AG04450 (cell line): ENCODE results near the gene SMAD7. TPM values are rescaled to one million over a fixed set of nuclear protein-coding genes. Genes with fewer than 3 reads are reported as not detected.

Experiments used
- CTCF ChIA-PET: fragments of 300-600, 350-600 bp; formaldehyde crosslinking; extraction: SDS; loops from one replicate; lab custom pipeline; 2022; ENCODE audit warnings: antibody characterized with exemption, inconsistent platforms; lab: Charles Lee
- POLR2A ChIA-PET: fragments of 350-600 bp; formaldehyde crosslinking; extraction: SDS; loops from one replicate; lab custom pipeline; 2021; ENCODE audit warnings: antibody characterized with exemption, inconsistent platforms; lab: Yijun Ruan, JAX
- DNase-seq: peaks from one replicate; pipeline ENCODE4 v3.0.0-alpha.2; 2011; ENCODE audit warnings: low read depth, low spot score
- H3K27ac ChIP-seq: one replicate; pipeline ENCODE4 v1.5.1; 2012; ENCODE audit warnings: low read depth, low read length, control low read depth
- H3K27me3 ChIP-seq: one replicate; pipeline ENCODE4 v1.6.0; 2012; ENCODE audit warnings: low read length; ENCODE audit not compliant: control insufficient read depth, insufficient read depth
- H3K4me3 ChIP-seq: 2 replicates; pipeline ENCODE4 v1.5.1; 2011; ENCODE audit warnings: mild to moderate bottlenecking, low read depth, low read length, control low read depth
- H3K9me3 ChIP-seq: 2 replicates; pipeline ENCODE4 v1.5.1; 2012; ENCODE audit warnings: low read length; ENCODE audit not compliant: control insufficient read depth, insufficient read depth
- polyA plus RNA-seq: library from polyadenylated mRNA; depleted of rRNA; stranded (reverse); fragments of >200 nt; gene quantifications from 2 replicates; pipeline ENCODE4 v1.2.3, GENCODE V29; 2011
- TF ChIP-seq, protein P1 (sequence below): IDR thresholded peaks from 2 replicates; pipeline ENCODE4 v1.5.1; 2011; ENCODE audit warnings: low read depth, low read length, control low read depth, inconsistent platforms

Gene SMAD7
- polyA plus RNA-seq, 1 experiment = 8.0 TPM

GRCh38 chr18:48990481-48991318, 39.9 kb upstream of the SMAD7 start:
- no peak overlapping the region for H3K4me3 ChIP-seq
- no peak overlapping the region for H3K27ac ChIP-seq
- CTCF ChIA-PET = no interaction called here
- DNase-seq = no peak
- no peaks in the 10 kb centered on the region for H3K27me3 ChIP-seq
- TF ChIP-seq, protein P1, sequence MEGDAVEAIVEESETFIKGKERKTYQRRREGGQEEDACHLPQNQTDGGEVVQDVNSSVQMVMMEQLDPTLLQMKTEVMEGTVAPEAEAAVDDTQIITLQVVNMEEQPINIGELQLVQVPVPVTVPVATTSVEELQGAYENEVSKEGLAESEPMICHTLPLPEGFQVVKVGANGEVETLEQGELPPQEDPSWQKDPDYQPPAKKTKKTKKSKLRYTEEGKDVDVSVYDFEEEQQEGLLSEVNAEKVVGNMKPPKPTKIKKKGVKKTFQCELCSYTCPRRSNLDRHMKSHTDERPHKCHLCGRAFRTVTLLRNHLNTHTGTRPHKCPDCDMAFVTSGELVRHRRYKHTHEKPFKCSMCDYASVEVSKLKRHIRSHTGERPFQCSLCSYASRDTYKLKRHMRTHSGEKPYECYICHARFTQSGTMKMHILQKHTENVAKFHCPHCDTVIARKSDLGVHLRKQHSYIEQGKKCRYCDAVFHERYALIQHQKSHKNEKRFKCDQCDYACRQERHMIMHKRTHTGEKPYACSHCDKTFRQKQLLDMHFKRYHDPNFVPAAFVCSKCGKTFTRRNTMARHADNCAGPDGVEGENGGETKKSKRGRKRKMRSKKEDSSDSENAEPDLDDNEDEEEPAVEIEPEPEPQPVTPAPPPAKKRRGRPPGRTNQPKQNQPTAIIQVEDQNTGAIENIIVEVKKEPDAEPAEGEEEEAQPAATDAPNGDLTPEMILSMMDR = no peak
- POLR2A ChIA-PET = interaction anchor here (0.6 kb wide), 1 partner anchor 185 kb away, joined by 11 read pairs; no protein-coding TSS in a partner anchor
- H3K9me3 ChIP-seq = peaks cover 4% of the 10 kb centered on the region; the same call in 1 of the 2 replicates

- H3K4me3 ChIP-seq = no peak overlapping the region
- CTCF ChIA-PET = no interaction called here
- H3K27me3 ChIP-seq = no peaks in the 10 kb centered on the region
- POLR2A ChIA-PET = interaction anchor here (0.6 to 0.7 kb wide), 2 partner anchors 8 to 187 kb away, joined by 3 to 11 read pairs; no protein-coding TSS in a partner anchor
- TF ChIP-seq, protein P1 = no peak
- peaks cover 4% of the 10 kb centered on the region; the same call in 1 of the 2 replicates for H3K9me3 ChIP-seq
- H3K27ac ChIP-seq = no peak overlapping the region
- no peak for DNase-seq
Observed at GRCh38 chr18:48989304-48990303, 38.8 kb upstream of the SMAD7 start.

- CTCF ChIA-PET = no interaction called here
- H3K27me3 ChIP-seq = no peaks in the 10 kb centered on the region
- no peak for DNase-seq
- H3K4me3 ChIP-seq = no peak overlapping the region
- TF ChIP-seq, protein P1 = no peak
- H3K27ac ChIP-seq = no peak overlapping the region
- peaks cover 4% of the 10 kb centered on the region; the same call in 1 of the 2 replicates for H3K9me3 ChIP-seq
- POLR2A ChIA-PET = no interaction called here
Observed at GRCh38 chr18:48988508-48989303, 37.9 kb upstream of the SMAD7 start.

GRCh38 chr18:48987821-48988220, 37.1 kb upstream of the SMAD7 start:
- Histone ChIP-seq H3K27me3 (no peaks in the 10 kb centered on the region), H3K9me3 (peaks cover 4% of the 10 kb centered on the region; the same call in 1 of the 2 replicates), H3K27ac (no peak overlapping the region), H3K4me3 (no peak overlapping the region)
- TF ChIP-seq, protein P1 = no peak
- ChIA-PET CTCF (no interaction called here), POLR2A (no interaction called here)
- DNase-seq = no peak
